Upper lobe of right lung (tissue), 1 donor: ENCODE results near the gene MLXIP. TPM values are rescaled to one million over a fixed set of nuclear protein-coding genes. Genes with fewer than 3 reads are reported as not detected.

Experiments
- ATAC-seq: fragments of 200-7000 bp; cut with Tn5 transposase; one replicate; pipeline ENCODE4 v1.9.1; 2020; ENCODE audit warnings: mild to moderate bottlenecking, moderate library complexity
- DNase-seq: peaks from one replicate; pipeline ENCODE4 v3.0.0-alpha.2; 2020
- H3K27ac ChIP-seq: fragments of 200-600 bp; one replicate; pipeline ENCODE4 v1.8.0; 2022
- H3K27me3 ChIP-seq: fragments of 200-600 bp; one replicate; pipeline ENCODE4 v1.8.0; 2022; ENCODE audit warnings: mild to moderate bottlenecking
- H3K36me3 ChIP-seq: fragments of 200-600 bp; one replicate; pipeline ENCODE4 v1.8.0; 2022
- H3K4me1 ChIP-seq: fragments of 200-600 bp; one replicate; pipeline ENCODE4 v1.8.0; 2022
- H3K4me3 ChIP-seq: fragments of 200-600 bp; one replicate; pipeline ENCODE4 v1.8.0; 2022; ENCODE audit warnings: mild to moderate bottlenecking
- H3K9me3 ChIP-seq: fragments of 200-600 bp; one replicate; pipeline ENCODE4 v1.8.0; 2022
- CTCF ChIP-seq: fragments of 200-600 bp; IDR thresholded peaks from one replicate; pipeline ENCODE4 v1.8.0; 2022; ENCODE audit warnings: antibody characterized with exemption
- intact Hi-C: fragments of 100-400 bp; cut with DNase I; formaldehyde crosslinking; loops from one replicate; pipeline ENCODE4 v1.11.0; 2022
- total RNA-seq: library from RNA; stranded (reverse); fragmentation: NEBNext Ultra II Directional; extraction: Animal tissue kit (Norgen Biotek cat#: 25700); gene quantifications from one replicate; pipeline ENCODE4 v1.2.1, GENCODE V29; 2021
- donor health status: DM: no; HTN: yes; CAD: no; lungs with severe emphysema.

Gene MLXIP
- total RNA-seq, 1 donor from 2014 or later = 57.4 TPM

GRCh38 chr12:122183588-122183940 is 105.0 kb downstream of the MLXIP start:
- H3K27me3 ChIP-seq = no peaks in the 10 kb centered on the region
- no peak for TF ChIP-seq CTCF
- peaks cover 5% of the 10 kb centered on the region for H3K4me1 ChIP-seq
- H3K9me3 ChIP-seq = no peaks in the 10 kb centered on the region
- ATAC-seq (peak; percentile 4), DNase-seq (no peak)
- intact Hi-C loops = no loop called here
- peak overlapping the region; percentile 58 for H3K4me3 ChIP-seq
- H3K27ac ChIP-seq = no peak overlapping the region
- no peaks in the 10 kb centered on the region for H3K36me3 ChIP-seq

GRCh38 chr12:122184517-122184916 is 106.0 kb downstream of the MLXIP start:
- no peak for DNase-seq

GRCh38 chr12:122185079-122185478 is 106.5 kb downstream of the MLXIP start:
- Histone ChIP-seq H3K4me1 (peaks cover 5% of the 10 kb centered on the region), H3K4me3 (no peak overlapping the region), H3K27ac (no peak overlapping the region), H3K27me3 (no peaks in the 10 kb centered on the region), H3K36me3 (no peaks in the 10 kb centered on the region), H3K9me3 (no peaks in the 10 kb centered on the region)
- no peak for DNase-seq
- no peak for ATAC-seq
- TF ChIP-seq CTCF = no peak
- intact Hi-C loops = no loop called here

More at GRCh38 chr12:122184517-122184916, 106.0 kb downstream of the MLXIP start:
- Histone ChIP-seq H3K9me3 (no peaks in the 10 kb centered on the region), H3K36me3 (no peaks in the 10 kb centered on the region), H3K27me3 (no peaks in the 10 kb centered on the region), H3K27ac (no peak overlapping the region), H3K4me3 (no peak overlapping the region), H3K4me1 (peaks cover 5% of the 10 kb centered on the region)
- intact Hi-C loops = no loop called here
- peak; percentile 25 for ATAC-seq
- TF ChIP-seq CTCF = no peak

- no peak for DNase-seq
- no peaks in the 10 kb centered on the region for H3K9me3 ChIP-seq
- intact Hi-C loops = no loop called here
- TF ChIP-seq CTCF = no peak
- H3K4me3 ChIP-seq = no peak overlapping the region
- no peaks in the 10 kb centered on the region for H3K36me3 ChIP-seq
- H3K27me3 ChIP-seq = no peaks in the 10 kb centered on the region
- H3K4me1 ChIP-seq = peaks cover 5% of the 10 kb centered on the region
- no peak overlapping the region for H3K27ac ChIP-seq
- ATAC-seq = no peak
These were observed 107.0 kb downstream of the MLXIP start for GRCh38 chr12:122185494-122186082.

- ATAC-seq (no peak), DNase-seq (no peak)
- no peaks in the 10 kb centered on the region for H3K9me3 ChIP-seq
- peaks cover 5% of the 10 kb centered on the region for H3K4me1 ChIP-seq
- intact Hi-C loops = no loop called here
- no peak overlapping the region for H3K27ac ChIP-seq
- H3K36me3 ChIP-seq = no peaks in the 10 kb centered on the region
- no peaks in the 10 kb centered on the region for H3K27me3 ChIP-seq
- TF ChIP-seq CTCF = no peak
- H3K4me3 ChIP-seq = no peak overlapping the region
These were observed 108.9 kb downstream of the MLXIP start for GRCh38 chr12:122187466-122187865.
